Endothelial cell of umbilical vein (primary cell): ENCODE measurements around the gene BANK1. TPM values are rescaled to one million over a fixed set of nuclear protein-coding genes. Genes with fewer than 3 reads are reported as not detected.

ENCODE experiments used
- BruUV-seq: library from RNA; stranded (reverse); fragments of 400-500 nt; replicated peaks from 2 replicates; lab custom pipeline; 2021; lab: Mats Ljungman, UMichigan
- CTCF ChIA-PET: fragments of 300-600, 350-600 bp; sonication (Branson Sonifier 250); formaldehyde crosslinking; loops from one replicate; lab custom pipeline; 2021; ENCODE audit warnings: antibody characterized with exemption, inconsistent platforms; lab: Charles Lee
- POLR2A ChIA-PET: fragments of 300-600, 350-600 bp; sonication (Branson Sonifier 250); formaldehyde crosslinking; loops from one replicate; lab custom pipeline; 2021; ENCODE audit warnings: antibody characterized with exemption, inconsistent platforms; lab: Charles Lee
- DNase-seq: peaks from one replicate; pipeline ENCODE4 v3.0.0-alpha.2; 2011; ENCODE audit warnings: low read depth, low spot score
- FAIRE-seq: peaks from 2 replicates; lab custom pipeline; 2011; peaks lifted over from hg19 to GRCh38; lab: Jason Lieb, UNC
- H2AFZ ChIP-seq: 2 replicates; pipeline ENCODE4 v1.6.0; 2012; ENCODE audit warnings: low read depth, low read length, control low read depth, inconsistent platforms
- H3K27ac ChIP-seq: 2 replicates; pipeline ENCODE4 v1.5.1; 2011; ENCODE audit warnings: low read depth, mild to moderate bottlenecking, control low read depth, low read length, moderate library complexity; ENCODE audit not compliant: insufficient read depth
- H3K27me3 ChIP-seq, 2 experiments: 2 replicates each; pipeline versions ENCODE4 v1.6.0 to v1.6.1; 2011; ENCODE audit warnings: low read length in 2 of 2, mixed read lengths in 1 of 2; ENCODE audit not compliant: control insufficient read depth in 2 of 2, insufficient read depth in 2 of 2
- H3K36me3 ChIP-seq, 2 experiments: 2 replicates in 1 of 2; 3 replicates in 1 of 2; pipeline ENCODE4 v1.5.1; 2011; ENCODE audit warnings: low read length in 2 of 2, mild to moderate bottlenecking in 1 of 2, moderate library complexity in 1 of 2; ENCODE audit not compliant: control insufficient read depth in 2 of 2, insufficient read depth in 2 of 2; ENCODE audit errors: extremely low read depth in 1 of 2
- H3K4me1 ChIP-seq: 3 replicates; pipeline ENCODE4 v1.5.1; 2011; ENCODE audit warnings: mild to moderate bottlenecking, low read length; ENCODE audit not compliant: control insufficient read depth, insufficient read depth; ENCODE audit errors: extremely low read depth
- H3K4me2 ChIP-seq: 2 replicates; pipeline ENCODE4 v1.6.1; 2011; ENCODE audit warnings: low read length, control low read depth, mixed read lengths; ENCODE audit not compliant: insufficient read depth
- H3K4me3 ChIP-seq, 3 experiments: fragments of 200-600 bp in 1 of 3; sonication (generic), shearing (Covaris generic) in 1 of 3; replicated peaks in 1 of 3; 2 replicates each; pipeline ENCODE4 v1.5.1; 2011 to 2016; ENCODE audit warnings: control low read depth in 3 of 3, low read length in 3 of 3, mild to moderate bottlenecking in 2 of 3, inconsistent platforms in 1 of 3, low read depth in 1 of 3, moderate library complexity in 1 of 3; ENCODE audit not compliant: insufficient read depth in 1 of 3
- H3K79me2 ChIP-seq: 2 replicates; pipeline ENCODE4 v1.6.0; 2012; ENCODE audit warnings: low read length, inconsistent platforms; ENCODE audit not compliant: control insufficient read depth, insufficient read depth
- H3K9ac ChIP-seq: replicated peaks from 2 replicates; pipeline ENCODE3; 2011; ENCODE audit warnings: low read length, control low read depth; ENCODE audit not compliant: insufficient read depth; ENCODE audit errors: extremely low read depth
- H3K9me1 ChIP-seq: replicated peaks from 3 replicates; pipeline ENCODE4 v1.6.0; 2011; ENCODE audit warnings: mild to moderate bottlenecking, low read length; ENCODE audit not compliant: control insufficient read depth, insufficient read depth; ENCODE audit errors: extremely low read depth
- H3K9me3 ChIP-seq: replicated peaks from 2 replicates; pipeline ENCODE4 v1.5.1; 2012; ENCODE audit warnings: low read length, inconsistent platforms; ENCODE audit not compliant: control insufficient read depth, insufficient read depth
- H4K20me1 ChIP-seq: replicated peaks from 2 replicates; pipeline ENCODE3; 2011; ENCODE audit warnings: mild to moderate bottlenecking, low read length; ENCODE audit not compliant: control insufficient read depth, insufficient read depth; ENCODE audit errors: extremely low read depth
- EZH2 ChIP-seq: IDR thresholded peaks from 2 replicates; pipeline ENCODE4 v1.6.1; 2012; ENCODE audit warnings: borderline replicate concordance, low read depth, mild to moderate bottlenecking, moderate library complexity, low read length, inconsistent platforms; ENCODE audit not compliant: severe bottlenecking
- FOS ChIP-seq: IDR thresholded peaks from 2 replicates; pipeline ENCODE4 v1.6.1; 2011; ENCODE audit warnings: mild to moderate bottlenecking, low read length, moderate library complexity, borderline replicate concordance; ENCODE audit not compliant: insufficient read depth
- GATA2 ChIP-seq: IDR thresholded peaks from 2 replicates; pipeline ENCODE4 v1.7.0; 2011; ENCODE audit warnings: low read depth, mild to moderate bottlenecking, moderate library complexity, mixed read lengths, low read length; ENCODE audit not compliant: insufficient read length, insufficient read depth
- JUN ChIP-seq: IDR thresholded peaks from 2 replicates; pipeline ENCODE4 v1.6.1; 2011; ENCODE audit warnings: borderline replicate concordance, low read depth; ENCODE audit not compliant: insufficient read length, insufficient read depth
- MYC ChIP-seq: IDR thresholded peaks from one replicate; pipeline ENCODE4 v1.6.1; 2011; ENCODE audit warnings: mild to moderate bottlenecking, low read depth, low read length
- POLR2A ChIP-seq: IDR thresholded peaks from 2 replicates; pipeline ENCODE4 v1.6.1; 2012; ENCODE audit warnings: low read depth, mild to moderate bottlenecking, control low read depth, low read length
- dilution Hi-C: fragments of 300-500 bp; cut with MboI; formaldehyde crosslinking; loops from one replicate; pipeline ENCODE4 v1.15.0; 2019; ENCODE audit warnings: low sequenced_read_pairs; ENCODE audit not compliant: extremely low pct_ligation_motif_present
- intact Hi-C: fragments of 100-400 bp; cut with micrococcal nuclease; formaldehyde crosslinking; loops from one replicate; pipeline ENCODE4 v1.10.0; 2022
- polyA plus RNA-seq, 4 experiments: library from polyadenylated mRNA; depleted of rRNA in 3 of 4; stranded (reverse) in 3 of 4; unstranded in 1 of 4; fragments of >200 nt; gene quantifications; 2 replicates each; pipeline versions ENCODE4 v1.2.1 to v1.2.3, GENCODE V29; 2011 to 2012; ENCODE audit warnings: missing spikeins in 1 of 4
- total RNA-seq: library from RNA; stranded (reverse); gene quantifications from 2 replicates; pipeline ENCODE4 v1.2.3, GENCODE V29; 2021
- TF ChIP-seq, protein P1 (sequence below), 2 donors: IDR thresholded peaks; 1 replicate in 1 of 2; 2 replicates in 1 of 2; pipeline ENCODE4 v1.5.1; 2011; ENCODE audit warnings: low read length in 2 of 2, mild to moderate bottlenecking in 2 of 2, moderate library complexity in 2 of 2, control low read depth in 1 of 2, inconsistent platforms in 1 of 2, low read depth in 1 of 2; ENCODE audit not compliant: insufficient read depth in 1 of 2; ENCODE audit errors: extremely low read depth in 1 of 2

The BANK1 gene
- total and polyA plus RNA-seq, 2 donors (not counting 3 experiments of a cell fraction or from before 2014, with no cell fraction given) = 0.29 to 0.32 TPM

DNA sequence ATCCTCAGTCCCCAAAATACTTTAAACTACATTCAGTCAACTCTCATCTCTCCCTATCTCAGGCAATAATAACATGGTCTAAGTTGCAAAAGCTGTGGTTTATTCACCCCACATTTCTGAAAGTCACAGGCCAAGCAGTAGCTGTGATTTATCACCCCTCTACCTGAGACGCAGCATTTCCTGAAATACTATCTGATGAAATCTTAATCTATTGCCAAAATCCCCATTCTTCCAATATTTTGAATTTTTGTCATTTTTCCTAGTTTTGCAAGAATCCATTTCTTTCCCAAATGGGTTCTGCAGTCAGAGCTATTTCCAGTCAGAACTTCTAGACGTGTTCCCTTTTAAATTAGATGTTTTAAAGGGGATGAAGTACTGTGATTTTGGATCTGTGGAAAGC, 148.3 kb downstream of the BANK1 start:
- no peaks in the 10 kb centered on the region for H4K20me1 ChIP-seq
- no peaks in the 10 kb centered on the region for H3K9me1 ChIP-seq
- POLR2A ChIA-PET = no interaction called here
- no peak overlapping the region for H3K9ac ChIP-seq
- CTCF ChIA-PET = no interaction called here
- BruUV-seq = no TSS peak
- dilution Hi-C loops (no loop called here), intact Hi-C loops (no loop called here)
- no peak overlapping the region for H3K4me2 ChIP-seq
- H3K79me2 ChIP-seq = no peaks in the 10 kb centered on the region
- no peaks in the 10 kb centered on the region for H3K27me3 ChIP-seq
- no peak for DNase-seq
- no peaks in the 10 kb centered on the region for H3K4me1 ChIP-seq
- no peak for FAIRE-seq
- H3K36me3 ChIP-seq = no peaks in the 10 kb centered on the region
- no peak overlapping the region for H2AFZ ChIP-seq
- TF ChIP-seq EZH2 (no peak), FOS (no peak), JUN (no peak), GATA2 (no peak), POLR2A (no peak), MYC (no peak)
- TF ChIP-seq, protein P1, sequence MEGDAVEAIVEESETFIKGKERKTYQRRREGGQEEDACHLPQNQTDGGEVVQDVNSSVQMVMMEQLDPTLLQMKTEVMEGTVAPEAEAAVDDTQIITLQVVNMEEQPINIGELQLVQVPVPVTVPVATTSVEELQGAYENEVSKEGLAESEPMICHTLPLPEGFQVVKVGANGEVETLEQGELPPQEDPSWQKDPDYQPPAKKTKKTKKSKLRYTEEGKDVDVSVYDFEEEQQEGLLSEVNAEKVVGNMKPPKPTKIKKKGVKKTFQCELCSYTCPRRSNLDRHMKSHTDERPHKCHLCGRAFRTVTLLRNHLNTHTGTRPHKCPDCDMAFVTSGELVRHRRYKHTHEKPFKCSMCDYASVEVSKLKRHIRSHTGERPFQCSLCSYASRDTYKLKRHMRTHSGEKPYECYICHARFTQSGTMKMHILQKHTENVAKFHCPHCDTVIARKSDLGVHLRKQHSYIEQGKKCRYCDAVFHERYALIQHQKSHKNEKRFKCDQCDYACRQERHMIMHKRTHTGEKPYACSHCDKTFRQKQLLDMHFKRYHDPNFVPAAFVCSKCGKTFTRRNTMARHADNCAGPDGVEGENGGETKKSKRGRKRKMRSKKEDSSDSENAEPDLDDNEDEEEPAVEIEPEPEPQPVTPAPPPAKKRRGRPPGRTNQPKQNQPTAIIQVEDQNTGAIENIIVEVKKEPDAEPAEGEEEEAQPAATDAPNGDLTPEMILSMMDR (IDR thresholded peaks at IDR 0.05; ENCODE audit: extremely low read depth in 1 of 2, insufficient read depth in 1 of 2, low read depth in 1 of 2, low read length in 2 of 2) = no peak
- no peaks in the 10 kb centered on the region for H3K9me3 ChIP-seq
- H3K4me3 ChIP-seq = no peak overlapping the region
- H3K27ac ChIP-seq = no peak overlapping the region
